ENCODE results near the gene SUMO3. TPM values are rescaled to one million over a fixed set of nuclear protein-coding genes. Genes with fewer than 3 reads are reported as not detected.

The SUMO3 gene
- total and polyA plus RNA-seq, 2 of the 8 experiments (the other 6 are each of a cell fraction or from before 2014, with no cell fraction given) = 96.8 to 101 TPM

- peaks cover 18 to 46% of the 10 kb centered on the region in 2 experiments for H4K20me1 ChIP-seq (replicated peaks in 1 of 2; ENCODE audit: control insufficient read depth in 1 of 2, insufficient read depth in 2 of 2, low read length in 2 of 2)
- peaks cover 8% of the 10 kb centered on the region; the same call in 1 of the 2 replicates for H3K79me1 ChIP-seq (ENCODE audit: low read depth, low read length)
- ChIA-PET POLR2A (ENCODE audit: partially characterized antibody) (no interaction called here), CTCF (ENCODE audit: partially characterized antibody) (interaction anchor here (1.9 kb wide), 1 partner anchor 13 kb away, joined by 6 read pairs; no protein-coding TSS in a partner anchor)
- H2BK15ac ChIP-seq (ENCODE audit: low read length) = no peak overlapping the region
- H3K4me1 ChIP-seq (replicated peaks in 1 of 4; ENCODE audit: control insufficient read depth in 3 of 4, insufficient read depth in 4 of 4, low read length in 3 of 4) = peaks cover 0 to 3% (median under 1%) of the 10 kb centered on the region in 4 experiments; a peak in 2 of 7 replicates
- no peak overlapping the region for H2BK12ac ChIP-seq (ENCODE audit: low read depth, low read length)
- H4K8ac ChIP-seq (ENCODE audit: extremely low read depth, insufficient read depth, low read length) = no peak overlapping the region; the same call in 1 of the 2 replicates
- no peak overlapping the region for H2BK20ac ChIP-seq (ENCODE audit: low read length)
- H2AFZ ChIP-seq (ENCODE audit: low read length) = no peak overlapping the region
- no peak overlapping the region for H4K5ac ChIP-seq (ENCODE audit: insufficient read length, low read depth, low read length)
- WGBS, 2 experiments (ENCODE audit: extremely low coverage in 1 of 2, insufficient coverage in 1 of 2, insufficient read length in 1 of 2, insufficient replicate concordance in 2 of 2, low coverage in 1 of 2, low lambda C conversion rate in 2 of 2, missing lambda C conversion rate in 1 of 2) = 92% methylated on average over 10 of the region's 10 CpGs; no CpG with 5 or more reads in 1 of the 2 experiments
- no peaks in the 10 kb centered on the region for H3K9me3 ChIP-seq (ENCODE audit: insufficient read depth in 2 of 2, low read depth in 1 of 2, low read length in 1 of 2)
- H4K91ac ChIP-seq (replicated peaks; ENCODE audit: insufficient read length, low read length) = no peak overlapping the region
- H2AK5ac ChIP-seq (ENCODE audit: low read depth, low read length) = no peak overlapping the region
- H3K56ac ChIP-seq (replicated peaks; ENCODE audit: insufficient read length, low read depth, low read length) = no peak overlapping the region
- no peak overlapping the region for H3K4me3 ChIP-seq (ENCODE audit: extremely low read depth in 1 of 4, insufficient read depth in 2 of 4, low read depth in 3 of 4, low read length in 4 of 4)
- H2BK120ac ChIP-seq (replicated peaks; ENCODE audit: low read depth, low read length) = no peak overlapping the region
- H3K79me2 ChIP-seq (ENCODE audit: control insufficient read depth in 1 of 2, insufficient read depth in 2 of 2, low read length in 2 of 2) = peaks cover 5 to 48% of the 10 kb centered on the region in 2 experiments
- H3K36me3 ChIP-seq (ENCODE audit: control insufficient read depth in 2 of 4, insufficient read depth in 4 of 4, low read length in 3 of 4) = peaks cover 6 to 48% (median 31%) of the 10 kb centered on the region in 4 experiments; a peak in 7 of 8 replicates
- no peak overlapping the region for H3K23ac ChIP-seq (ENCODE audit: insufficient read length)
- H2BK5ac ChIP-seq (ENCODE audit: low read depth, low read length) = no peak overlapping the region
- H3K27me3 ChIP-seq (replicated peaks in 1 of 4; ENCODE audit: control insufficient read depth in 3 of 4, extremely low read depth in 1 of 4, insufficient read depth in 3 of 4, low read length in 3 of 4) = no peaks in the 10 kb centered on the region
- no peaks in the 10 kb centered on the region for H3K23me2 ChIP-seq (ENCODE audit: low read depth, low read length)
- no peak overlapping the region for H3K14ac ChIP-seq (ENCODE audit: insufficient read length)
- H3K9ac ChIP-seq (replicated peaks in 1 of 4; ENCODE audit: extremely low read depth in 1 of 4, low read depth in 3 of 4, low read length in 3 of 4) = no peak overlapping the region
- H3K18ac ChIP-seq (ENCODE audit: extremely low read depth, low read length) = no peak overlapping the region
- no peak overlapping the region for H3K4ac ChIP-seq (replicated peaks; ENCODE audit: insufficient read length, low read depth, low read length)
- FAIRE-seq (no peak), DNase-seq (ENCODE audit: low read depth in 1 of 2, low spot score in 2 of 2) (no peak)
- no peak overlapping the region for H3K4me2 ChIP-seq (ENCODE audit: insufficient read depth in 1 of 2, low read depth in 2 of 2, low read length in 2 of 2)
- no peak overlapping the region for H3K27ac ChIP-seq (ENCODE audit: low read depth, low read length)
- TF ChIP-seq SIRT6 (IDR thresholded peaks at IDR 0.05; ENCODE audit: low read length) (no peak), BCL11A (IDR thresholded peaks at IDR 0.05; ENCODE audit: low read depth in 2 of 2, low read length in 2 of 2) (no peak), JUND (IDR thresholded peaks at IDR 0.05; ENCODE audit: low read length) (no peak), GABPA (IDR thresholded peaks at IDR 0.05; ENCODE audit: borderline replicate concordance, insufficient read depth, low read length) (no peak)
Measured at GRCh38 chr21:44858791-44859190, 40.9 kb upstream of the SUMO3 start.
